Skeletal muscle satellite cell (primary cell): ENCODE data around the gene SUN5.
"Not testable (repeated sequence)": the region's sequence is repeated elsewhere in the genome, so short reads cannot be mapped to it uniquely, and the experiment has no call there.

ENCODE experiments used
- H3K27me3 ChIP-seq: 2 replicates; pipeline ENCODE4 v1.7.0; 2013; ENCODE audit warnings: low read length; ENCODE audit not compliant: control insufficient read depth, insufficient read depth
- H3K36me3 ChIP-seq: 2 replicates; pipeline ENCODE4 v1.7.0; 2013; ENCODE audit warnings: mild to moderate bottlenecking, control low read depth, low read length; ENCODE audit not compliant: insufficient read depth
- H3K4me1 ChIP-seq: 2 replicates; pipeline ENCODE4 v1.7.0; 2013; ENCODE audit warnings: low read length; ENCODE audit not compliant: control insufficient read depth, insufficient read depth
- H3K4me2 ChIP-seq: 2 replicates; pipeline ENCODE4 v1.7.0; 2013; ENCODE audit warnings: mild to moderate bottlenecking, low read length
- H3K4me3 ChIP-seq: 2 replicates; pipeline ENCODE4 v1.7.0; 2013; ENCODE audit warnings: low read length
- H3K9ac ChIP-seq: 2 replicates; pipeline ENCODE4 v1.7.0; 2013; ENCODE audit warnings: mild to moderate bottlenecking, low read depth, low read length, moderate library complexity
- H3K9me3 ChIP-seq: replicated peaks from 2 replicates; pipeline ENCODE4 v1.7.0; 2013; ENCODE audit warnings: mild to moderate bottlenecking, control low read depth, low read length

The SUN5 gene

GRCh38 chr20:32960849-32961731, 43.1 kb downstream of the SUN5 start:
- Histone ChIP-seq H3K27me3 (peaks cover 22% of the 10 kb centered on the region), H3K36me3 (no peaks in the 10 kb centered on the region), H3K4me3 (no peak overlapping the region), H3K4me2 (no peak overlapping the region), H3K4me1 (no peaks in the 10 kb centered on the region), H3K9me3 (no peaks in the 10 kb centered on the region), H3K9ac (no peak overlapping the region)

- H3K4me2 ChIP-seq: no peak overlapping the region
- H3K9me3 ChIP-seq: no peaks in the 10 kb centered on the region
- peaks cover 19% of the 10 kb centered on the region for H3K27me3 ChIP-seq
- no peaks in the 10 kb centered on the region for H3K36me3 ChIP-seq
- no peak overlapping the region for H3K9ac ChIP-seq
- H3K4me1 ChIP-seq: no peaks in the 10 kb centered on the region
- no peak overlapping the region for H3K4me3 ChIP-seq
Observed at GRCh38 chr20:32960222-32960518, 44.1 kb downstream of the SUN5 start.

- Histone ChIP-seq H3K4me2 (no peak overlapping the region), H3K36me3 (no peaks in the 10 kb centered on the region), H3K27me3 (peaks cover 19% of the 10 kb centered on the region), H3K9me3 (no peaks in the 10 kb centered on the region), H3K4me3 (no peak overlapping the region), H3K9ac (no peak overlapping the region), H3K4me1 (no peaks in the 10 kb centered on the region)
Observed at GRCh38 chr20:32959351-32960221, 44.6 kb downstream of the SUN5 start.

GRCh38 chr20:32958574-32958973, 45.7 kb downstream of the SUN5 start:
- Histone ChIP-seq H3K4me1 (no peaks in the 10 kb centered on the region), H3K36me3 (no peaks in the 10 kb centered on the region), H3K4me2 (no peak overlapping the region), H3K9me3 (no peaks in the 10 kb centered on the region), H3K9ac (no peak overlapping the region), H3K4me3 (no peak overlapping the region), H3K27me3 (peaks cover 18% of the 10 kb centered on the region)

DNA sequence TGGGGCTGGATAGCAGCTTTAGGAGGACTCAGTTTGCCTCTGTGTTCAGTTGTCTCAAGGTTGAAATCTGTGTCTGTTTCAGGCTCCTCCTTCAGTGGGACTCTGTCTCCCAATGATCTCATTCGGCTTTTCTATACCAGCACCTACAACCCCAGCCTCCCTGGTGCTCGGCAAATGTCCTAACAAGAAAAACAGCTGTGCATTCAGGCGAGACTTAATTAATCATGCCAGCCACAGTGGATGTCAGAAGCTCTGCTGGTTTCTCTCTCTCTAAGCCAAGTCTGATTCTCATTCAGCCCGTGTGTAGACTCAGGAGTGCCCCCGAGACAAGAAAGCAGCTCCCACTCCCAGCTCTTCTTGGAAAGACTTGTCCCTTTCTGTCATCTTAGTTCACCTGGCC, 46.8 kb downstream of the SUN5 start:
- no peaks in the 10 kb centered on the region for H3K9me3 ChIP-seq
- H3K4me1 ChIP-seq: no peaks in the 10 kb centered on the region
- no peaks in the 10 kb centered on the region for H3K36me3 ChIP-seq
- no peak overlapping the region for H3K4me2 ChIP-seq
- H3K27me3 ChIP-seq: peaks cover 10% of the 10 kb centered on the region
- H3K4me3 ChIP-seq: no peak overlapping the region
- no peak overlapping the region for H3K9ac ChIP-seq

DNA sequence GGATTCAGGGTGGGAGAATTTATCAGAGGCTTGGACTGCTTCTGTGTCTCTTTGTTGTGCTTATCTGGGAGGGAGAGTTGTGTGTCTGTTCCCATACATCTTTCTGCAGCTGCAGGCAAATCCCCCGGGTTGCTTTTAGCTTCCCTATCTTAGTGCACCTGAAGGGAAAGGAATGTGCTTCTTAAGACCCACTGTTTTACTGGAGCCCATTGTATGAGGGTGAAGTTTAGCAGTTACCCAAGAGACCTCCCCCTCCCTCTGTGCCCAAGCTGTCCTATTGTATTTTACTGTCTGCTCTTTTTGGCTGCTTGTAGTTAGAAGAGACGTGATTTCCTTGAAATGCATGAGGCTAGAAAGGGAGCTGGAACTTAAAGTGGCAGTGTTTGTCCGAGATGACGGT, 53.7 kb downstream of the SUN5 start:
- not testable (repeated sequence) for H3K9me3 ChIP-seq, H3K4me3 ChIP-seq, H3K9ac ChIP-seq, H3K4me1 ChIP-seq, H3K36me3 ChIP-seq, H3K4me2 ChIP-seq
- peaks cover 44% of the 10 kb centered on the region for H3K27me3 ChIP-seq

GRCh38 chr20:32946629-32947028, 57.6 kb downstream of the SUN5 start:
- H3K4me1 ChIP-seq: no peaks in the 10 kb centered on the region
- no peak overlapping the region for H3K4me3 ChIP-seq
- no peak overlapping the region for H3K9ac ChIP-seq
- H3K4me2 ChIP-seq: no peak overlapping the region
- no peaks in the 10 kb centered on the region for H3K36me3 ChIP-seq
- peaks cover 58% of the 10 kb centered on the region for H3K27me3 ChIP-seq
- no peaks in the 10 kb centered on the region for H3K9me3 ChIP-seq

GRCh38 chr20:32945710-32946221, 58.5 kb downstream of the SUN5 start:
- H3K9ac ChIP-seq: no peak overlapping the region
- H3K9me3 ChIP-seq: no peaks in the 10 kb centered on the region
- no peak overlapping the region for H3K4me3 ChIP-seq
- H3K4me2 ChIP-seq: no peak overlapping the region
- no peaks in the 10 kb centered on the region for H3K36me3 ChIP-seq
- no peaks in the 10 kb centered on the region for H3K4me1 ChIP-seq
- peaks cover 53% of the 10 kb centered on the region for H3K27me3 ChIP-seq

DNA sequence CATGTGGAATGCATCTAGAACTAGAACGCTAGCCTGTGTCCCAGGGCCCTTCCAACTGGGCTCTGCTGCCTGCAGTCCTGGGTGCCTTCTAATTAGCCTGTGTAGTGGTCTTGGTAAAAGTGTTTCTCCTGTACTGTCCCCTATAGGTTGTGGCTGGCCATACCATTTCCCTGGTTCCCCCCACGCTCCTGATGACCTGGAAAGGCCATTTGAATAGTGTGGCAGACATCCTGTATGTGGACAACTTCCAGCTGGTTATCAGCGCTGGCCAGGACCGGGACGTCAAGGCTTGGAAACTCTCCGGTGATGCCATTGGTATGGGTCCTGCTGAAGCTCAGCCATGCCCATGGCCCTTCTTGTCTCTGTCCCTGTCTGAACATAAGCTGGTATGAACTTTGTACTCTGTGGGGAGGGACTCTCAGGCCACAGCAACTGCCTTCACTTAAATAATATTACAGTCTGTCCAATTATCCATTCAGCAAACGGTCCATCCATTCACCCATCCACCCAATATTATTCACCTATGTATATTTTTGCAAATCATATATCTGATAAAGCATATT, 60.7 kb downstream of the SUN5 start:
- no peak overlapping the region for H3K9ac ChIP-seq
- H3K4me3 ChIP-seq: no peak overlapping the region
- no peaks in the 10 kb centered on the region for H3K36me3 ChIP-seq

DNA sequence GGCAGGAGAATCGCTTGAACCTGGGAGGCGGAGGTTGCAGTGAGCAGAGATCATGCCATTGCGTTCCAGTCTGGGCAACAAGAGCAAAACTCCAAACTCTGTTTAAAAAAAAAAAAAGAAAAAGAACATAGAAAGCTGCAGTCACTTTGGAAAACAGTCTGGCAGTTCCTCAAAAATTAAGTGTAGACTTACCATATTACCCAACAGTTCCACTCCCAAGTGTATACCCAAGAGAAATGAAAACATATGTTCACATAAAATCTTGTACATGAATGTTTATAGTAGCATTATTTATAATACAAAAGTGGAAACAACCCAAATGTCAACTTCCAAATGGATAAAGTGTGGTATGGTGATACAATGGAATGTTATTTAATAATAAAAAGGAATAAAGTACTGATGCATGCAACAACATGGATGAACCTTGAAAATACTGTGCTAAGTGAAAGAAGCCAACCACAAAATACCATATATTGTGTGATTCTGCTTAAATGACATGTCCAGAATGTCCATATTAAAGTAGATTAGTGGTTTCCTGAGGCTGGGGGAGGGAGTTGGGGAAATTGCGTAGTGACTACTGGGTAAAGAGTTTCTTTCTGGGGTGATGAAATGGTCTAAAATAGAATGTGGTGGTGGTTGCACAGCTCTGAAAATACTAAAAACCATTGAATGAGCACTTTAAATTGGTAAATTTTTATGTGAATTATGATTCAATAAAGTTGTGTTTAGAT, 62.9 kb downstream of the SUN5 start:
- no peak overlapping the region for H3K9ac ChIP-seq
- peaks cover 25% of the 10 kb centered on the region for H3K27me3 ChIP-seq
- no peaks in the 10 kb centered on the region for H3K36me3 ChIP-seq
- no peak overlapping the region for H3K4me2 ChIP-seq
- H3K9me3 ChIP-seq: no peaks in the 10 kb centered on the region
- H3K4me1 ChIP-seq: no peaks in the 10 kb centered on the region
- H3K4me3 ChIP-seq: no peak overlapping the region

More for the DNA sequence above, 60.7 kb downstream of the SUN5 start:
- H3K4me2 ChIP-seq: no peak overlapping the region
- H3K4me1 ChIP-seq: no peaks in the 10 kb centered on the region
- H3K27me3 ChIP-seq: peaks cover 39% of the 10 kb centered on the region
- H3K9me3 ChIP-seq: no peaks in the 10 kb centered on the region

DNA sequence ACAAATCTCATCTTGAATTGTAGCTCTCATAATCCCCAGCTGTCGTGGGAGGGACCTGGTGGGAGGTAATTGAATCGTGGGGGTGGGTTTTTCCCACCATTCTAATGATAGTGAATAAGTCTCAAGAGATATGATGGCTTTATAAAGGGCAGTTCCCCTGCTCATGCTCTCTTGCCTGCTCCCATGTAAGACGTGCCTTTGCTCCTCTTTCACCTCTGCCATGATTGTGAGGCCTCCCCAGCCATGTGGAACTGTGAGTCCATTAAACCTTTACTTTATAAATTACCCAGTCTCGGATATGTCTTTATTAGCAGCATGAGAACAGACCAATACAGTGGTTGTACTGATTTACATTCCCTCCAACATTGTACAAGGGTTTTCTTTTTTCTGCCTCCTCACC, 69.7 kb downstream of the SUN5 start:
- H3K4me3 ChIP-seq: no peak overlapping the region

More for the DNA sequence above, 69.7 kb downstream of the SUN5 start:
- Histone ChIP-seq H3K9me3 (no peaks in the 10 kb centered on the region), H3K36me3 (no peaks in the 10 kb centered on the region), H3K4me1 (no peaks in the 10 kb centered on the region), H3K27me3 (peaks cover 4% of the 10 kb centered on the region), H3K9ac (no peak overlapping the region), H3K4me2 (no peak overlapping the region)
